SK-N-SH (cell line): ENCODE results near the gene EXOC4.

ENCODE experiments used
- YY1 ChIP-seq: IDR thresholded peaks from 2 replicates; pipeline ENCODE4 v1.4.0; 2012; ENCODE audit warnings: low read depth, mild to moderate bottlenecking
- TF ChIP-seq, protein P1 (sequence below): IDR thresholded peaks from 2 replicates; pipeline ENCODE4 v1.6.1; 2012; ENCODE audit warnings: mild to moderate bottlenecking, low read depth, low read length, moderate library complexity
- TF ChIP-seq, protein P2 (sequence below): fragments of 200-600 bp; sonication (generic); IDR thresholded peaks from 2 replicates; pipeline ENCODE4 v1.6.1; 2017; ENCODE audit warnings: antibody characterized with exemption, mild to moderate bottlenecking, moderate library complexity
- TF ChIP-seq, protein P3 (sequence below): IDR thresholded peaks from 2 replicates; pipeline ENCODE4 v1.4.0; 2012; ENCODE audit warnings: low read depth, borderline replicate concordance

DNA sequence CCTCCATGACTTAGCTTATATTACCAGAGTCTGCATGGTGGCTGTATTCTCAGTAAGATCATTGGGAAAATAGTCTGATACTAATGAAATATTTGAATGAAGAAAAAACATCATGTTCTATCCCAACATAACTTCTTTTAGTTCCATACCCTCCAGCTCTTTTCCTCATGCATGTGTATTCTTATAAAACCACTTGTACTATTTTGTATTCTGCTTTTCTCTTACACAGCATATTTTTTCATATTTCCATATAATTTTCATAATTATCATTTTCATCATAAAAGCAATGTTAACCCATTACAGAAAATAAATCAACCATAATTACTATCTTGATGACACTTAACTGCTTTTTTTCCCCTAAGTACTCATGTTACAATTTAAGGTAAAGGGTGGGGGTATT is 503.0 kb downstream of the EXOC4 start:
- TF ChIP-seq, protein P1, sequence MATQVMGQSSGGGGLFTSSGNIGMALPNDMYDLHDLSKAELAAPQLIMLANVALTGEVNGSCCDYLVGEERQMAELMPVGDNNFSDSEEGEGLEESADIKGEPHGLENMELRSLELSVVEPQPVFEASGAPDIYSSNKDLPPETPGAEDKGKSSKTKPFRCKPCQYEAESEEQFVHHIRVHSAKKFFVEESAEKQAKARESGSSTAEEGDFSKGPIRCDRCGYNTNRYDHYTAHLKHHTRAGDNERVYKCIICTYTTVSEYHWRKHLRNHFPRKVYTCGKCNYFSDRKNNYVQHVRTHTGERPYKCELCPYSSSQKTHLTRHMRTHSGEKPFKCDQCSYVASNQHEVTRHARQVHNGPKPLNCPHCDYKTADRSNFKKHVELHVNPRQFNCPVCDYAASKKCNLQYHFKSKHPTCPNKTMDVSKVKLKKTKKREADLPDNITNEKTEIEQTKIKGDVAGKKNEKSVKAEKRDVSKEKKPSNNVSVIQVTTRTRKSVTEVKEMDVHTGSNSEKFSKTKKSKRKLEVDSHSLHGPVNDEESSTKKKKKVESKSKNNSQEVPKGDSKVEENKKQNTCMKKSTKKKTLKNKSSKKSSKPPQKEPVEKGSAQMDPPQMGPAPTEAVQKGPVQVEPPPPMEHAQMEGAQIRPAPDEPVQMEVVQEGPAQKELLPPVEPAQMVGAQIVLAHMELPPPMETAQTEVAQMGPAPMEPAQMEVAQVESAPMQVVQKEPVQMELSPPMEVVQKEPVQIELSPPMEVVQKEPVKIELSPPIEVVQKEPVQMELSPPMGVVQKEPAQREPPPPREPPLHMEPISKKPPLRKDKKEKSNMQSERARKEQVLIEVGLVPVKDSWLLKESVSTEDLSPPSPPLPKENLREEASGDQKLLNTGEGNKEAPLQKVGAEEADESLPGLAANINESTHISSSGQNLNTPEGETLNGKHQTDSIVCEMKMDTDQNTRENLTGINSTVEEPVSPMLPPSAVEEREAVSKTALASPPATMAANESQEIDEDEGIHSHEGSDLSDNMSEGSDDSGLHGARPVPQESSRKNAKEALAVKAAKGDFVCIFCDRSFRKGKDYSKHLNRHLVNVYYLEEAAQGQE, result no peak
- TF ChIP-seq, protein P2, sequence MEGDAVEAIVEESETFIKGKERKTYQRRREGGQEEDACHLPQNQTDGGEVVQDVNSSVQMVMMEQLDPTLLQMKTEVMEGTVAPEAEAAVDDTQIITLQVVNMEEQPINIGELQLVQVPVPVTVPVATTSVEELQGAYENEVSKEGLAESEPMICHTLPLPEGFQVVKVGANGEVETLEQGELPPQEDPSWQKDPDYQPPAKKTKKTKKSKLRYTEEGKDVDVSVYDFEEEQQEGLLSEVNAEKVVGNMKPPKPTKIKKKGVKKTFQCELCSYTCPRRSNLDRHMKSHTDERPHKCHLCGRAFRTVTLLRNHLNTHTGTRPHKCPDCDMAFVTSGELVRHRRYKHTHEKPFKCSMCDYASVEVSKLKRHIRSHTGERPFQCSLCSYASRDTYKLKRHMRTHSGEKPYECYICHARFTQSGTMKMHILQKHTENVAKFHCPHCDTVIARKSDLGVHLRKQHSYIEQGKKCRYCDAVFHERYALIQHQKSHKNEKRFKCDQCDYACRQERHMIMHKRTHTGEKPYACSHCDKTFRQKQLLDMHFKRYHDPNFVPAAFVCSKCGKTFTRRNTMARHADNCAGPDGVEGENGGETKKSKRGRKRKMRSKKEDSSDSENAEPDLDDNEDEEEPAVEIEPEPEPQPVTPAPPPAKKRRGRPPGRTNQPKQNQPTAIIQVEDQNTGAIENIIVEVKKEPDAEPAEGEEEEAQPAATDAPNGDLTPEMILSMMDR, result no peak
- TF ChIP-seq, protein P3, sequence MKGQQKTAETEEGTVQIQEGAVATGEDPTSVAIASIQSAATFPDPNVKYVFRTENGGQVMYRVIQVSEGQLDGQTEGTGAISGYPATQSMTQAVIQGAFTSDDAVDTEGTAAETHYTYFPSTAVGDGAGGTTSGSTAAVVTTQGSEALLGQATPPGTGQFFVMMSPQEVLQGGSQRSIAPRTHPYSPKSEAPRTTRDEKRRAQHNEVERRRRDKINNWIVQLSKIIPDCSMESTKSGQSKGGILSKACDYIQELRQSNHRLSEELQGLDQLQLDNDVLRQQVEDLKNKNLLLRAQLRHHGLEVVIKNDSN, result no peak
- TF ChIP-seq YY1, result no peak
